ENCODE results near the gene POR. TPM values are rescaled to one million over a fixed set of nuclear protein-coding genes. Genes with fewer than 3 reads are reported as not detected.

Gene POR
- 51.3 and 65.5 TPM in 2 replicates for total RNA-seq

DNA sequence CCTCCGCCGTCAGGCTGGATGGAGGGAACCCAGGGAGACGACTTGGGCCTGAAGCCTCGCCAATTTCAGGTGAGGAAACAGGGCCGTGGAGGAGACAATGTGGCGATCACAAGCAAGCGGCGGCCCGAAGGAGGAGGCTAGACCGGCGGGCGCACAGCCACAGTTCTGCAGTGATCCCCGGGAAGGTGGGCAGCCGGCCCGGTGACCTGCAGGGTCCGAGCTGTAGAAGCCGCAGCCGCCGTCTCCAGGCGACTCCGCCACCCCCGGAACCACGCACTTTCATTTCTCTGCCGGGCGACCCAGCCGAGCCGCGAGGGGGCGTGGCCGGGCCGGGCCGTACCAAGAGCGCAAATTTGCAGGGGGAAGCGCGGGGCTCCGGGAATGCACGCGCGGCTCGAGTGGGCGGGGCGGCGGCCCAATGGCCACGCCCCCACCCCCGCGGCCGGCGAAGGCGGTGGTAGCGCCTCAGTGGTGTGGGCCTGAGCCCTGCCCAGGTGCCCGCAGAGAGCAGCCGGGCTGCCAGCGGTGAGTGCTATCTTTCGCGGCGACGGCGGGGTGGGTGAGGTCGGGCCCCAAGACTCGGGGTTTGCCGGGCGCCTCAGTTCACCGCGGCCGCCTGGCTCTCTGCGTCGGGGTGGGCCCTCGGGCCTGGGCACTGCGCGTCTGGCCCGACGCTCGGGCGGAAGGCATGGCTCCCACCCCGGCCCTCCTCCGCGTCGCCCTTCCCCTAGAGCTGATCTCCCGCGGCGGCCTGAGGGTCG, at the start of gene POR:
TSS of gene POR (plus strand) at position 501 of the 761 bp plus-strand sequence. CDS start 38,847 bp downstream, outside the sequence.

DNA sequence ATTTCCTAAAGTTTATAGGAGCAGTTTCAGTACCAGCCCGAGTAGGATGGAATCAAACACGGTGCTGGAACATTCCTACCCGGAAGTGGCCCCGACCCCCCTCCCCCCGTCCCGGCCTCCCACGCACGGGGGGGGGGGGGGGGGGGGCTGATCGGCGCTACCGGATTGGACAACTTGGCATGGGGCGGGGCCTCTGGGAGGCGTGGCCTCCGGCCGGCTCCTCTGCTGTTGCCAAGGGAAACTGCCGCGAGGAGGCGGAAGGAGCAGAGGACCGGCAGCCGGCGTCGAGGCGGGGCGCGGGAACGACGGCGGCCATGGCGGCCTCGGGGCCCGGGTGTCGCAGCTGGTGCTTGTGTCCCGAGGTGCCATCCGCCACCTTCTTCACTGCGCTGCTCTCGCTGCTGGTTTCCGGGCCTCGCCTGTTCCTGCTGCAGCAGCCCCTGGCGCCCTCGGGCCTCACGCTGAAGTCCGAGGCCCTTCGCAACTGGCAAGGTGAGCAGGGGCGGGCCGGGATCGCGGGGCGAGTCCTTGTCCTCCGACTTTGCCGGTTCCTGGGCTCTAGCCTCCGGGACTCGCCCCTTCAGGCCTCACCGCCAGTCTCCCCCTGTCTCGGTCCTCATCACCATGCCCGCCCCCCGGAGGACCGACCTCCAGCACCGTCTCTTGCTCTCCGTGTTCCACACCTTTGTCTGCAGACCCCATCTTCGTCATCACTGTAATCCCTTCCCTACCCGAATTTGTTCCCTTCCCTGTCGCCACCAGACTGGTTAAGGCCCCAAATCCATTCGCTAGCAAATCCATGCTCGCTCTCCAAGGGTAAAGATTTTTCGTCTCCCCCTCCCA, 36.0 kb upstream of the POR start, which contains the start of gene RHBDD2:
TSS of gene RHBDD2 (plus strand) at position 266 of the 843 bp plus-strand sequence. CDS start at position 315, 49 bp downstream.

DNA sequence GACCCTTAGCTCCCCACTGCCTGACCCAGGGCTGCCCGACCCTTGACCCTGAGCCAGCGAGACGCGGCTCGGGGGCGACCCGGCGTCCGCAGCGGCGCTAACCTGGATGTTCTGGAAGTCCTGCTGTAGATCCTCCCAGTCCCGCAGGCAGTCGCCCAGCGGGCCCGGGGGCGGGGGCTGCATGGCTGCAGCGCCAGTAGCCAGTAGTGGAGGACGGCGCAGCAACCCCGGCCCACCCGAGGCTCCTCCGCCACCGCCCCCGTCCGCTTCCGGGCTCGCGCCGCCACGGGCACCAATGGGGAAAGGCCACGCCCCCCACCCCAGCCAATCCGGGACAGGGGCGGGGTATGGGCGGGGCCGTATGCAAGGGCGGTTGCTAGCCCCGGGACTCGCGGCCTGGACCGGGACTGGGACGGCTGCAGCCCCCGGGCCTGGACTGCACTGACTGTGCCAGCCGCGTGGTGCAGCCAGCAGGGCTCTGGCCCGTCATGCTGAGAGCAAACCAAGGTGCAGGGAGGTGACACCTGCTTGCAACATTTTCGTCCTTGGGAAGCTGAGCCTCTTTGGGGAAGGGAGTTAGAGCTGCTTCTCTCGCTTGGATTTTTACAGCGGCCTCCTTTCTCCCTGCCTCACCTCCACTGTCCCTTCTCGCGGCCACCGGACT, 79.6 kb downstream of the POR start, which contains the start of gene TMEM120A:
TSS of gene TMEM120A (minus strand) at position 208 of the 664 bp plus-strand sequence. CDS start at position 183, 25 bp downstream.

Other genes with a start within 250 kb of the POR start
- 13.3 and 21.1 TPM in 2 replicates for gene HIP1, start 176.2 kb upstream of the POR start, total RNA-seq
- gene CCL26, start 142.9 kb upstream of the POR start, total RNA-seq: not detected in 2 replicates
- not detected in 2 replicates for gene CCL24, start 101.3 kb upstream of the POR start, total RNA-seq
- 8.8 and 11.0 TPM in 2 replicates for gene RHBDD2, start 36.1 kb upstream of the POR start, total RNA-seq
- gene TMEM120A, start 79.4 kb downstream of the POR start, total RNA-seq: 27.2 and 31.8 TPM in 2 replicates
- 30.5 and 68.1 TPM in 2 replicates for gene STYXL1, start 132.8 kb downstream of the POR start, total RNA-seq
- gene MDH2, start 133.0 kb downstream of the POR start, total RNA-seq: 26.7 and 47.1 TPM in 2 replicates